MM.1S (cell line): Measurements from ENCODE around the gene GALNT9.

Experiments used
- DNase-seq: peaks from one replicate; pipeline ENCODE4 v3.0.0-alpha.2; 2015
- H2AFZ ChIP-seq: fragments of 300-600 bp; sonication (generic); 2 replicates; pipeline ENCODE4 v1.6.0; 2016; ENCODE audit warnings: antibody characterized with exemption, low read length
- H3F3A ChIP-seq: fragments of 300-600 bp; sonication (generic); 2 replicates; pipeline ENCODE4 v1.6.1; 2016; ENCODE audit warnings: mild to moderate bottlenecking, antibody characterized with exemption, low read length, moderate library complexity, mixed read lengths; ENCODE audit not compliant: insufficient read depth
- H3K27ac ChIP-seq: fragments of 300-600 bp; sonication (generic); 2 replicates; pipeline ENCODE4 v1.5.1; 2016; ENCODE audit warnings: mild to moderate bottlenecking, low read length
- H3K27me3 ChIP-seq: fragments of 300-600 bp; sonication (generic); replicated peaks from 2 replicates; pipeline ENCODE4 v1.6.0; 2016; ENCODE audit warnings: low read length; ENCODE audit not compliant: insufficient read depth
- H3K36me3 ChIP-seq: fragments of 300-600 bp; sonication (generic); replicated peaks from 2 replicates; pipeline ENCODE4 v1.6.1; 2016; ENCODE audit warnings: mild to moderate bottlenecking, low read length, mixed read lengths; ENCODE audit not compliant: insufficient read depth
- H3K4me1 ChIP-seq: fragments of 300-600 bp; sonication (generic); 2 replicates; pipeline ENCODE4 v1.6.1; 2016; ENCODE audit warnings: low read length, mixed read lengths
- H3K4me2 ChIP-seq: fragments of 300-600 bp; sonication (generic); 2 replicates; pipeline ENCODE4 v1.6.0; 2016; ENCODE audit warnings: low read depth, low read length
- H3K4me3 ChIP-seq: fragments of 300-600 bp; sonication (generic); 2 replicates; pipeline ENCODE4 v1.5.1; 2016; ENCODE audit warnings: low read length, mixed read lengths
- H3K79me2 ChIP-seq: fragments of 300-600 bp; sonication (generic); 2 replicates; pipeline ENCODE4 v1.6.1; 2016; ENCODE audit warnings: mixed run types, low read length, mixed read lengths
- H3K9ac ChIP-seq: fragments of 300-600 bp; sonication (generic); 2 replicates; pipeline ENCODE4 v1.6.1; 2016; ENCODE audit warnings: low read length, mixed read lengths
- H3K9me2 ChIP-seq: fragments of 300-600 bp; sonication (generic); replicated peaks from 2 replicates; pipeline ENCODE4 v1.6.1; 2016; ENCODE audit warnings: mild to moderate bottlenecking, low read length, mixed read lengths; ENCODE audit not compliant: insufficient read depth
- H3K9me3 ChIP-seq: fragments of 300-600 bp; sonication (generic); replicated peaks from 2 replicates; pipeline ENCODE4 v1.6.1; 2016; ENCODE audit warnings: mild to moderate bottlenecking, low read length, mixed read lengths; ENCODE audit not compliant: insufficient read depth
- H4K20me1 ChIP-seq: fragments of 300-600 bp; sonication (generic); 2 replicates; pipeline ENCODE4 v1.6.1; 2016; ENCODE audit warnings: mild to moderate bottlenecking, low read length, moderate library complexity, mixed read lengths; ENCODE audit not compliant: insufficient read depth
- EZH2 ChIP-seq: fragments of 300-600 bp; sonication (generic); optimal IDR thresholded peaks from 2 replicates; pipeline ENCODE3; 2017; ENCODE audit warnings: low read depth, mild to moderate bottlenecking, antibody characterized with exemption, low read length, mixed read lengths
- EZH2phosphoT487 ChIP-seq: fragments of 300-600 bp; sonication (generic); IDR thresholded peaks from 2 replicates; pipeline ENCODE4 v1.6.1; 2018; ENCODE audit warnings: antibody characterized with exemption, low read length
- TF ChIP-seq, protein P1 (sequence below): fragments of 300-600 bp; sonication (generic); IDR thresholded peaks from 2 replicates; pipeline ENCODE4 v1.5.1; 2016; ENCODE audit warnings: antibody characterized with exemption, low read length, mixed read lengths

The GALNT9 gene

GRCh38 chr12:132182711-132183365 is 146.6 kb downstream of the GALNT9 start:
- Histone ChIP-seq H2AFZ (no peak overlapping the region), H3K9me2 (no peaks in the 10 kb centered on the region), H4K20me1 (no peaks in the 10 kb centered on the region), H3K9ac (no peak overlapping the region), H3F3A (no peaks in the 10 kb centered on the region), H3K27ac (no peak overlapping the region), H3K79me2 (no peaks in the 10 kb centered on the region), H3K4me2 (no peak overlapping the region), H3K4me3 (no peak overlapping the region), H3K27me3 (peaks cover 36% of the 10 kb centered on the region), H3K9me3 (no peaks in the 10 kb centered on the region), H3K36me3 (no peaks in the 10 kb centered on the region), H3K4me1 (no peaks in the 10 kb centered on the region)
- no peak for TF ChIP-seq EZH2phosphoT487
- no peak for DNase-seq

DNA sequence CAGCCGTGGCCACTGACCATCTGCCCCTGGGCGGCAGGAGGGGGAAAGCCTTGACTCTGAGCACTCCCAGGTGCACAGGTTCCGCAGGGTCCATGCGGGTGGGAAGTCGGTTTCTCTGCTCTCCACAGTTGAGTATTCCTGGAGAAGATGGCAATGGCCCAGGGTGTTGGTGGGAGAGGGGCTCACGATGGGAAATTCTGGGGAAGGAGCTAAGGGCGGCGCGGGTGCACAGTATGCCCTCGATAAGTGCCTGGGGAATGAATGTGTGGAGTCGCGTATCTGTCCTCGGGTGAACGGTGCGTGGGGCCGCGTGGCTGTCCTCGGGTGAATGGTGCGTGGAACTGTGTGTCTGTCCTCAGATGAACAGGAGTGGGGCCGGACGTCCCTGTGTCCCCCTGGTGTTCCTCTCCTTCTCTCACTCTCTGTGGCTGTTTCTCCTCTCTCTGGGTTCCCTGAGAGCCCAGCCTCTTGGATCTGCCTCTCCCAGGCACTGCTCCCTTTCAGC is 147.1 kb downstream of the GALNT9 start:
- Histone ChIP-seq H3K36me3 (no peaks in the 10 kb centered on the region), H3K27ac (no peak overlapping the region), H3K9me3 (no peaks in the 10 kb centered on the region), H3K4me3 (no peak overlapping the region), H3K9me2 (no peaks in the 10 kb centered on the region), H4K20me1 (no peaks in the 10 kb centered on the region), H2AFZ (no peak overlapping the region), H3K27me3 (peaks cover 30% of the 10 kb centered on the region), H3K4me2 (no peak overlapping the region), H3K9ac (no peak overlapping the region), H3K4me1 (no peaks in the 10 kb centered on the region), H3K79me2 (no peaks in the 10 kb centered on the region), H3F3A (no peaks in the 10 kb centered on the region)
- no peak for DNase-seq
- TF ChIP-seq, protein P1, sequence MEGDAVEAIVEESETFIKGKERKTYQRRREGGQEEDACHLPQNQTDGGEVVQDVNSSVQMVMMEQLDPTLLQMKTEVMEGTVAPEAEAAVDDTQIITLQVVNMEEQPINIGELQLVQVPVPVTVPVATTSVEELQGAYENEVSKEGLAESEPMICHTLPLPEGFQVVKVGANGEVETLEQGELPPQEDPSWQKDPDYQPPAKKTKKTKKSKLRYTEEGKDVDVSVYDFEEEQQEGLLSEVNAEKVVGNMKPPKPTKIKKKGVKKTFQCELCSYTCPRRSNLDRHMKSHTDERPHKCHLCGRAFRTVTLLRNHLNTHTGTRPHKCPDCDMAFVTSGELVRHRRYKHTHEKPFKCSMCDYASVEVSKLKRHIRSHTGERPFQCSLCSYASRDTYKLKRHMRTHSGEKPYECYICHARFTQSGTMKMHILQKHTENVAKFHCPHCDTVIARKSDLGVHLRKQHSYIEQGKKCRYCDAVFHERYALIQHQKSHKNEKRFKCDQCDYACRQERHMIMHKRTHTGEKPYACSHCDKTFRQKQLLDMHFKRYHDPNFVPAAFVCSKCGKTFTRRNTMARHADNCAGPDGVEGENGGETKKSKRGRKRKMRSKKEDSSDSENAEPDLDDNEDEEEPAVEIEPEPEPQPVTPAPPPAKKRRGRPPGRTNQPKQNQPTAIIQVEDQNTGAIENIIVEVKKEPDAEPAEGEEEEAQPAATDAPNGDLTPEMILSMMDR, result no peak
- TF ChIP-seq EZH2 (no peak), EZH2phosphoT487 (no peak)

DNA sequence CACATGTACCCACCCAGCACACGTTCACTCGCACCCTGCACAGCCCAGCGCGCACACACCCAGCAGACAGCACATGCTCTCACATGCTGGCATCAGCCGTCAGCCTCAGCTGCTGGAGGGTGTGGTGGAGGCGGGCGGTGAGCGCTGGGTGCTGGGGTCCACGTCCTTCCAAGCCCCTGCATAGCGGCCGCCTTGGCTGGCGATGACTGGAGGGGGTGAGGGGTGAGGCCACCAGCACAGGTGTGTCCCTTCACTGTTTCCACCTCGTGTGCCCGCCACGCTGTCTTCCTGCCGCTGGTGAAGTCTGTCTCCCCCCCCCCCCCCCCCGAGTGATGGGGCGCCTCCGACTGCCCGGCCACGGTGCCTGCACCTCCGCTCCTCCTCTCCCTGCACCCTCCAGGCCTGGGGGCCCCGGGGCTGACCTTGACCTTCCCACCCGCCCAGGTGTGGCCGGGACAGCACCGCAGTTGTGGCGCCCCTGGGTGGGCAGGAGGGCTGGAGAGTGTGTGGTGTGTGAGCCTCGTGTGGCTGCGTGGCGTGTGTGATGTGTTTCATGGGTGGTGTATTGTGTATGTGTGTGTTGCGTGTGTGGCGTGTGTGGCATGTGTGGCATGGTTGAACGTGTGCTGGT is 147.7 kb downstream of the GALNT9 start:
- H3K4me3 ChIP-seq, result no peak overlapping the region
- DNase-seq, result no peak
- H3K9me3 ChIP-seq, result no peaks in the 10 kb centered on the region
- no peaks in the 10 kb centered on the region for H3K79me2 ChIP-seq
- H3K9me2 ChIP-seq, result no peaks in the 10 kb centered on the region
- H3K27me3 ChIP-seq, result peaks cover 25% of the 10 kb centered on the region
- H3K36me3 ChIP-seq, result no peaks in the 10 kb centered on the region
- H3K4me2 ChIP-seq, result no peak overlapping the region
- H2AFZ ChIP-seq, result no peak overlapping the region
- no peaks in the 10 kb centered on the region for H4K20me1 ChIP-seq
- TF ChIP-seq EZH2 (no peak), EZH2phosphoT487 (no peak)
- TF ChIP-seq, protein P1, result no peak
- H3K9ac ChIP-seq, result no peak overlapping the region
- no peak overlapping the region for H3K27ac ChIP-seq
- H3F3A ChIP-seq, result no peaks in the 10 kb centered on the region
- no peaks in the 10 kb centered on the region for H3K4me1 ChIP-seq
